ENCODE measurements around the gene ELMOD1. TPM values are rescaled to one million over a fixed set of nuclear protein-coding genes. Genes with fewer than 3 reads are reported as not detected.

ELMOD1 gene
- total and polyA plus RNA-seq, 2 donors (not counting 1 experiment from before 2014, with no cell fraction given) = not detected

GRCh38 chr11:107547961-107548360 is 43.0 kb upstream of the ELMOD1 start:
- Mint-ChIP-seq H3K27me3 (no peaks in the 10 kb centered on the region), H3K4me3 (no peak overlapping the region), H3K27ac (no peak overlapping the region), H3K4me1 (no peaks in the 10 kb centered on the region), H3K9me3 (ENCODE audit: insufficient read depth) (no peaks in the 10 kb centered on the region)
- Histone ChIP-seq H2AFZ (ENCODE audit: insufficient read depth, low read depth, low read length, poor library complexity, severe bottlenecking) (no peak overlapping the region), H3K9ac (ENCODE audit: low read length) (no peak overlapping the region), H4K20me1 (ENCODE audit: control insufficient read depth, insufficient read depth, low read length, poor library complexity, severe bottlenecking) (no peaks in the 10 kb centered on the region), H3K4me3 (ENCODE audit: control extremely low read depth in 1 of 5, extremely low read depth in 1 of 5, insufficient read depth in 1 of 5, low read depth in 2 of 5, low read length in 4 of 5) (no peak overlapping the region), H3K27ac (ENCODE audit: low read length in 2 of 2) (no peak overlapping the region), H3K9me3 (ENCODE audit: control extremely low read depth in 1 of 3, control insufficient read depth in 2 of 3, insufficient read depth in 1 of 3, low read length in 2 of 3) (no peaks in the 10 kb centered on the region), H3K36me3 (replicated peaks in 1 of 2; ENCODE audit: control extremely low read depth in 1 of 2, control insufficient read depth in 1 of 2, extremely low read depth in 1 of 2, insufficient read depth in 2 of 2, low read length in 1 of 2) (peaks cover 12 to 35% of the 10 kb centered on the region in 2 experiments), H3K27me3 (replicated peaks in 1 of 4; ENCODE audit: control extremely low read depth in 1 of 4, control insufficient read depth in 3 of 4, insufficient read depth in 4 of 4, low read length in 3 of 4) (no peaks in the 10 kb centered on the region), H3K4me1 (ENCODE audit: control insufficient read depth in 2 of 2, insufficient read depth in 2 of 2, low read length in 2 of 2) (no peaks in the 10 kb centered on the region), H3K79me2 (ENCODE audit: control insufficient read depth, insufficient read depth, low read length) (no peaks in the 10 kb centered on the region), H3K4me2 (replicated peaks; ENCODE audit: low read depth, low read length, poor library complexity, severe bottlenecking) (no peak overlapping the region)
- 100% methylated on average over 3 of the region's 4 CpGs for WGBS (ENCODE audit: insufficient coverage)
- intact Hi-C loops (cut with micrococcal nuclease) = no loop called here
- no peak for ATAC-seq (ENCODE audit: low read depth)
- ChIA-PET CTCF (interaction anchor here (0.7 to 11.3 kb wide), 12 partner anchors 9 to 1177 kb away, joined by 3 to 106 read pairs (median 4); partner anchors contain the start of gene ALKBH8), POLR2A (no interaction called here)
- no peak for DNase-seq
- TF ChIP-seq EZH2 (IDR thresholded peaks at IDR 0.05; ENCODE audit: borderline replicate concordance, insufficient read depth, low read depth, low read length, poor library complexity, severe bottlenecking) = no peak
- TF ChIP-seq CTCF (IDR thresholded peaks at IDR 0.05) = no peak

- peak; percentile 59 for DNase-seq
- TF ChIP-seq CTCF (IDR thresholded peaks at IDR 0.05) = peak; percentile 97
- TF ChIP-seq EZH2 (IDR thresholded peaks at IDR 0.05; ENCODE audit: borderline replicate concordance, insufficient read depth, low read depth, low read length, poor library complexity, severe bottlenecking) = no peak
- ATAC-seq (ENCODE audit: low read depth) = no peak
- Histone ChIP-seq H3K4me3 (ENCODE audit: control extremely low read depth in 1 of 5, extremely low read depth in 1 of 5, insufficient read depth in 1 of 5, low read depth in 2 of 5, low read length in 4 of 5) (no peak overlapping the region), H3K9ac (ENCODE audit: low read length) (no peak overlapping the region), H3K79me2 (ENCODE audit: control insufficient read depth, insufficient read depth, low read length) (no peaks in the 10 kb centered on the region), H4K20me1 (ENCODE audit: control insufficient read depth, insufficient read depth, low read length, poor library complexity, severe bottlenecking) (no peaks in the 10 kb centered on the region), H2AFZ (ENCODE audit: insufficient read depth, low read depth, low read length, poor library complexity, severe bottlenecking) (no peak overlapping the region), H3K9me3 (ENCODE audit: control extremely low read depth in 1 of 3, control insufficient read depth in 2 of 3, insufficient read depth in 1 of 3, low read length in 2 of 3) (no peaks in the 10 kb centered on the region), H3K4me1 (ENCODE audit: control insufficient read depth in 2 of 2, insufficient read depth in 2 of 2, low read length in 2 of 2) (no peaks in the 10 kb centered on the region), H3K27ac (ENCODE audit: low read length in 2 of 2) (no peak overlapping the region), H3K27me3 (replicated peaks in 1 of 4; ENCODE audit: control extremely low read depth in 1 of 4, control insufficient read depth in 3 of 4, insufficient read depth in 4 of 4, low read length in 3 of 4) (no peaks in the 10 kb centered on the region), H3K4me2 (replicated peaks; ENCODE audit: low read depth, low read length, poor library complexity, severe bottlenecking) (no peak overlapping the region), H3K36me3 (replicated peaks in 1 of 2; ENCODE audit: control extremely low read depth in 1 of 2, control insufficient read depth in 1 of 2, extremely low read depth in 1 of 2, insufficient read depth in 2 of 2, low read length in 1 of 2) (peaks cover 11 to 42% of the 10 kb centered on the region in 2 experiments)
- ChIA-PET POLR2A (no interaction called here), CTCF (interaction anchor here (0.6 to 11.3 kb wide), 21 partner anchors 8 to 780 kb away, joined by 3 to 106 read pairs (median 4); partner anchors contain the start of gene ALKBH8)
- no peaks in the 10 kb centered on the region for H3K9me3 Mint-ChIP-seq (ENCODE audit: insufficient read depth)
- WGBS (ENCODE audit: insufficient coverage) = no CpG with 5 or more reads among the region's 6 CpGs
- no peaks in the 10 kb centered on the region for H3K27me3 Mint-ChIP-seq
- intact Hi-C loops (cut with micrococcal nuclease) = loop anchor here (1.0 kb wide), 3 partner anchors 16 to 222 kb away; partner anchors contain the start of gene ALKBH8
- H3K4me3 Mint-ChIP-seq = no peak overlapping the region
- H3K27ac Mint-ChIP-seq = no peak overlapping the region
- H3K4me1 Mint-ChIP-seq = no peaks in the 10 kb centered on the region
These were observed 41.5 kb upstream of the ELMOD1 start for GRCh38 chr11:107549253-107549953.
